Measurements from ENCODE around the gene PICK1. TPM values are rescaled to one million over a fixed set of nuclear protein-coding genes. Genes with fewer than 3 reads are reported as not detected.

Gene PICK1
- total and polyA plus RNA-seq, 2 of the 13 experiments (the other 11 are each of a cell fraction or from before 2014, with no cell fraction given): 19.3 to 25.3 TPM

DNA sequence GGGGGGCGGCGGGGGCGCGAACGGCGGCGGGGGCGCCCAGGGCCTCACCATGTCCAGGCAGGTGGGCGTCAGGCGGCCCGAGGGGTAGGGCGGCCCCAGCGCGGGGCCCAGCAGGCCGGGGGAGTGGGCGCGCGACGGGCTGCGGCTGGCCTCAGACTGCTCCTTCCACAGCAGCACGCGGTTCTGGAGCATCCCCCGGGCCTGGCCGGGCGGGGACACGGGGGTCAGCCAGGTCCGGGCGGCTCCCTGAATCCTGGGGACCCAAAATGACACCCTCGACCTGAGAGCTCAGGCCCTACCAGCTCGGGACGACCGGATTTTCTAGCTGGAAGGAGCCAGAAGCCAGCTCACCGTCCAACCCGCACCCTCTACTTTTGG lies 32.3 kb downstream of the PICK1 start:
- Histone ChIP-seq H3K4me3 (replicated peaks in 1 of 3; ENCODE audit: insufficient read depth in 1 of 3, low read depth in 2 of 3, low read length in 3 of 3) (no peak overlapping the region), H3K79me2 (ENCODE audit: insufficient read depth, low read length) (no peaks in the 10 kb centered on the region), H2AFZ (ENCODE audit: low read length) (no peak overlapping the region), H4K20me1 (ENCODE audit: insufficient read depth, low read length) (no peaks in the 10 kb centered on the region), H3K36me3 (replicated peaks in 1 of 2; ENCODE audit: control insufficient read depth in 1 of 2, insufficient read depth in 2 of 2, low read length in 2 of 2) (peaks cover 15 to 32% of the 10 kb centered on the region in 2 experiments; a peak in 4 of 5 replicates), H3K27me3 (ENCODE audit: control insufficient read depth in 1 of 2, insufficient read depth in 2 of 2, low read length in 2 of 2) (no peaks in the 10 kb centered on the region), H3K4me1 (ENCODE audit: insufficient read depth, low read length) (no peaks in the 10 kb centered on the region), H3K9me3 (ENCODE audit: low read length) (no peaks in the 10 kb centered on the region), H3K9ac (ENCODE audit: insufficient read depth, low read depth, low read length) (no peak overlapping the region), H3K27ac (ENCODE audit: extremely low read length, insufficient read depth, low read length) (no peak overlapping the region), H3K4me2 (ENCODE audit: low read depth, low read length) (no peak overlapping the region)
- DNase-seq (ENCODE audit: low spot score): no peak
- intact Hi-C loops (cut with micrococcal nuclease; ENCODE audit: unreplicated experiment): no loop called here
- POLR2A ChIA-PET: interaction anchor here (0.7 kb wide), 1 partner anchor 30 kb away, joined by 3 read pairs; no protein-coding TSS in a partner anchor
- no peak for FAIRE-seq
- TF ChIP-seq ZNF33B (CRISPR knock-in tag; IDR thresholded peaks at IDR 0.05) (no peak), HNF4A (CRISPR knock-in tag; IDR thresholded peaks at IDR 0.05) (no peak), HMGA1 (CRISPR knock-in tag; conservative IDR thresholded peaks at IDR 0.05) (no peak), JARID2 (CRISPR knock-in tag; IDR thresholded peaks at IDR 0.05; ENCODE audit: insufficient replicate concordance) (no peak), MAZ (IDR thresholded peaks at IDR 0.05; ENCODE audit: borderline replicate concordance, low read depth, low read length) (no peak), MAZ (CRISPR knock-in tag; IDR thresholded peaks at IDR 0.05; ENCODE audit: low read depth) (no peak)
- TF ChIP-seq, protein P1, sequence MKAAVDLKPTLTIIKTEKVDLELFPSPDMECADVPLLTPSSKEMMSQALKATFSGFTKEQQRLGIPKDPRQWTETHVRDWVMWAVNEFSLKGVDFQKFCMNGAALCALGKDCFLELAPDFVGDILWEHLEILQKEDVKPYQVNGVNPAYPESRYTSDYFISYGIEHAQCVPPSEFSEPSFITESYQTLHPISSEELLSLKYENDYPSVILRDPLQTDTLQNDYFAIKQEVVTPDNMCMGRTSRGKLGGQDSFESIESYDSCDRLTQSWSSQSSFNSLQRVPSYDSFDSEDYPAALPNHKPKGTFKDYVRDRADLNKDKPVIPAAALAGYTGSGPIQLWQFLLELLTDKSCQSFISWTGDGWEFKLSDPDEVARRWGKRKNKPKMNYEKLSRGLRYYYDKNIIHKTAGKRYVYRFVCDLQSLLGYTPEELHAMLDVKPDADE (CRISPR knock-in tag; IDR thresholded peaks at IDR 0.05): no peak
- TF ChIP-seq, protein P2, sequence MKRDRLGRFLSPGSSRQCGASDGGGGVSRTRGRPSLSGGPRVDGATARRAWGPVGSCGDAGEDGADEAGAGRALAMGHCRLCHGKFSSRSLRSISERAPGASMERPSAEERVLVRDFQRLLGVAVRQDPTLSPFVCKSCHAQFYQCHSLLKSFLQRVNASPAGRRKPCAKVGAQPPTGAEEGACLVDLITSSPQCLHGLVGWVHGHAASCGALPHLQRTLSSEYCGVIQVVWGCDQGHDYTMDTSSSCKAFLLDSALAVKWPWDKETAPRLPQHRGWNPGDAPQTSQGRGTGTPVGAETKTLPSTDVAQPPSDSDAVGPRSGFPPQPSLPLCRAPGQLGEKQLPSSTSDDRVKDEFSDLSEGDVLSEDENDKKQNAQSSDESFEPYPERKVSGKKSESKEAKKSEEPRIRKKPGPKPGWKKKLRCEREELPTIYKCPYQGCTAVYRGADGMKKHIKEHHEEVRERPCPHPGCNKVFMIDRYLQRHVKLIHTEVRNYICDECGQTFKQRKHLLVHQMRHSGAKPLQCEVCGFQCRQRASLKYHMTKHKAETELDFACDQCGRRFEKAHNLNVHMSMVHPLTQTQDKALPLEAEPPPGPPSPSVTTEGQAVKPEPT (CRISPR knock-in tag; IDR thresholded peaks at IDR 0.05; ENCODE audit: low read depth): no peak
- in situ Hi-C loops (cut with HindIII; ENCODE audit: extremely low pct_ligation_motif_present, low pct_unique_long_range_greater_than_20kb): no loop called here
- no peak for ATAC-seq
- CTCF ChIA-PET (ENCODE audit: low intra/inter-chr PET ratio, low total read pairs): no interaction called here
- BruUV-seq (replicated peaks): no TSS peak
- WGBS (ENCODE audit: low lambda C conversion rate): 97% methylated on average over 12 of the region's 34 CpGs

Data from HepG2 (cell line).